ENCODE data around the gene SURF1. TPM values are rescaled to one million over a fixed set of nuclear protein-coding genes. Genes with fewer than 3 reads are reported as not detected.

SURF1 gene
- total RNA-seq, 1 experiment from 2014 or later: 45.6 TPM

- no TSS peak for BruUV-seq (replicated peaks)
- no peak for DNase-seq (ENCODE audit: low read depth, low spot score)
- ChIA-PET CTCF (no interaction called here), POLR2A (no interaction called here)
- Histone ChIP-seq H3K4me3 (ENCODE audit: low read depth in 2 of 2, low read length in 2 of 2) (no peak overlapping the region), H3K27ac (ENCODE audit: low read length) (no peak overlapping the region), H3K4me1 (ENCODE audit: control insufficient read depth, insufficient read depth, low read length) (no peaks in the 10 kb centered on the region), H3K36me3 (ENCODE audit: control insufficient read depth, insufficient read depth, low read length) (no peaks in the 10 kb centered on the region), H3K27me3 (ENCODE audit: control insufficient read depth, insufficient read depth, low read length) (no peaks in the 10 kb centered on the region), H3K9me3 (ENCODE audit: control insufficient read depth, insufficient read depth, low read depth, low read length) (no peaks in the 10 kb centered on the region)
- intact Hi-C loops (cut with micrococcal nuclease; ENCODE audit: unreplicated experiment) (no loop called here), in situ Hi-C loops (cut with HindIII; ENCODE audit: low pct_unique_long_range_greater_than_20kb, low sequenced_read_pairs) (no loop called here)
- TF ChIP-seq TCF7L2 (IDR thresholded peaks at IDR 0.05; ENCODE audit: low read depth, low read length) (no peak), POLR2AphosphoS5 (IDR thresholded peaks at IDR 0.05; ENCODE audit: low read depth, low read length) (no peak), CTCF (IDR thresholded peaks at IDR 0.05) (no peak)
- no peak for ATAC-seq
Observed at GRCh38 chr9:133390713-133391112, 34.4 kb upstream of the SURF1 start.

GRCh38 chr9:133389562-133389961 is 33.3 kb upstream of the SURF1 start:
- POLR2A ChIA-PET: no interaction called here
- TF ChIP-seq REST (IDR thresholded peaks at IDR 0.05; ENCODE audit: insufficient read depth in 1 of 2, low read depth in 2 of 2, low read length in 1 of 2) (no peak), POLR2AphosphoS5 (IDR thresholded peaks at IDR 0.05; ENCODE audit: low read depth, low read length) (no peak), TCF7L2 (IDR thresholded peaks at IDR 0.05; ENCODE audit: low read depth, low read length) (no peak), CTCF (IDR thresholded peaks at IDR 0.05) (no peak), SIN3A (IDR thresholded peaks at IDR 0.05; ENCODE audit: borderline replicate concordance, insufficient read depth, low read depth, low read length) (no peak)
- DNase-seq (ENCODE audit: low read depth, low spot score): no peak
- intact Hi-C loops (cut with micrococcal nuclease; ENCODE audit: unreplicated experiment): no loop called here
- Histone ChIP-seq H3K9me3 (ENCODE audit: control insufficient read depth, insufficient read depth, low read depth, low read length) (no peaks in the 10 kb centered on the region), H3K36me3 (ENCODE audit: control insufficient read depth, insufficient read depth, low read length) (no peaks in the 10 kb centered on the region), H3K4me1 (ENCODE audit: control insufficient read depth, insufficient read depth, low read length) (no peaks in the 10 kb centered on the region), H3K4me3 (ENCODE audit: low read depth in 2 of 2, low read length in 2 of 2) (no peak overlapping the region), H3K27ac (ENCODE audit: low read length) (no peak overlapping the region), H3K27me3 (ENCODE audit: control insufficient read depth, insufficient read depth, low read length) (no peaks in the 10 kb centered on the region)
- CTCF ChIA-PET: no interaction called here
- in situ Hi-C loops (cut with HindIII; ENCODE audit: low pct_unique_long_range_greater_than_20kb, low sequenced_read_pairs): no loop called here
- BruUV-seq (replicated peaks): no TSS peak
- ATAC-seq: no peak
